Measurements from ENCODE around the gene ACTL7B. TPM values are rescaled to one million over a fixed set of nuclear protein-coding genes. Genes with fewer than 3 reads are reported as not detected.

The ACTL7B gene
- total RNA-seq, 1 experiment from 2014 or later = not detected

GRCh38 chr9:108882052-108882888 lies 26.5 kb upstream of the ACTL7B start:
- no peaks in the 10 kb centered on the region for H3K9me2 ChIP-seq (ENCODE audit: insufficient read depth)
- H2AFZ ChIP-seq = no peak overlapping the region
- intact Hi-C loops (cut with micrococcal nuclease; ENCODE audit: unreplicated experiment) = no loop called here
- TF ChIP-seq EZH2 (IDR thresholded peaks at IDR 0.05; ENCODE audit: low read depth) = no peak
- TF ChIP-seq CTCF (conservative IDR thresholded peaks at IDR 0.05) = no peak
- no peak overlapping the region for H3K27ac ChIP-seq
- BruUV-seq (replicated peaks) = no TSS peak
- no peak for DNase-seq
- no peak overlapping the region for H3K4me2 ChIP-seq
- peaks cover 15% of the 10 kb centered on the region for H3K36me3 ChIP-seq (ENCODE audit: low read depth)
- peaks cover 9% of the 10 kb centered on the region for H3K4me1 ChIP-seq (replicated peaks; ENCODE audit: insufficient read depth)
- no peak overlapping the region for H3K4me3 ChIP-seq
- H4K20me1 ChIP-seq (ENCODE audit: insufficient read depth) = no peaks in the 10 kb centered on the region
- ChIA-PET CTCF (no interaction called here), POLR2A (ENCODE audit: unreplicated experiment) (no interaction called here)
- H3F3A ChIP-seq (ENCODE audit: insufficient read depth, low read depth) = peaks cover 11% of the 10 kb centered on the region; the same call in 1 of the 2 replicates
- H3K27me3 ChIP-seq (ENCODE audit: insufficient read depth, low read depth) = no peaks in the 10 kb centered on the region
- H3K9me3 ChIP-seq (ENCODE audit: insufficient read depth, low read depth) = no peaks in the 10 kb centered on the region
- H3K79me2 ChIP-seq (ENCODE audit: low read depth) = no peaks in the 10 kb centered on the region

GRCh38 chr9:108880738-108881316 lies 25.0 kb upstream of the ACTL7B start:
- no peak for TF ChIP-seq EZH2 (IDR thresholded peaks at IDR 0.05; ENCODE audit: low read depth)
- no peak for TF ChIP-seq CTCF (conservative IDR thresholded peaks at IDR 0.05)
- Histone ChIP-seq H3K79me2 (ENCODE audit: low read depth) (no peaks in the 10 kb centered on the region), H3F3A (ENCODE audit: insufficient read depth, low read depth) (peaks cover 3% of the 10 kb centered on the region; the same call in 1 of the 2 replicates), H3K4me1 (replicated peaks; ENCODE audit: insufficient read depth) (peaks cover 2% of the 10 kb centered on the region), H3K27ac (no peak overlapping the region), H2AFZ (no peak overlapping the region), H3K4me2 (no peak overlapping the region), H3K27me3 (ENCODE audit: insufficient read depth, low read depth) (no peaks in the 10 kb centered on the region), H4K20me1 (ENCODE audit: insufficient read depth) (no peaks in the 10 kb centered on the region), H3K36me3 (ENCODE audit: low read depth) (peaks cover 15% of the 10 kb centered on the region), H3K9me3 (ENCODE audit: insufficient read depth, low read depth) (no peaks in the 10 kb centered on the region), H3K9me2 (ENCODE audit: insufficient read depth) (no peaks in the 10 kb centered on the region), H3K4me3 (no peak overlapping the region)
- no peak for DNase-seq
- ChIA-PET CTCF (no interaction called here), POLR2A (ENCODE audit: unreplicated experiment) (no interaction called here)
- BruUV-seq (replicated peaks) = no TSS peak
- intact Hi-C loops (cut with micrococcal nuclease; ENCODE audit: unreplicated experiment) = no loop called here

- POLR2A ChIA-PET (ENCODE audit: unreplicated experiment) = no interaction called here
- no peak overlapping the region for H3K4me2 ChIP-seq
- intact Hi-C loops (cut with micrococcal nuclease; ENCODE audit: unreplicated experiment) = no loop called here
- BruUV-seq (replicated peaks) = no TSS peak
- no peak overlapping the region for H2AFZ ChIP-seq
- DNase-seq = no peak
- no peaks in the 10 kb centered on the region for H4K20me1 ChIP-seq (ENCODE audit: insufficient read depth)
- H3F3A ChIP-seq (ENCODE audit: insufficient read depth, low read depth) = no peaks in the 10 kb centered on the region
- H3K36me3 ChIP-seq (ENCODE audit: low read depth) = peaks cover 25% of the 10 kb centered on the region
- H3K4me3 ChIP-seq = no peak overlapping the region
- H3K27ac ChIP-seq = no peak overlapping the region
- no peaks in the 10 kb centered on the region for H3K9me2 ChIP-seq (ENCODE audit: insufficient read depth)
- no peaks in the 10 kb centered on the region for H3K27me3 ChIP-seq (ENCODE audit: insufficient read depth, low read depth)
- no peaks in the 10 kb centered on the region for H3K4me1 ChIP-seq (replicated peaks; ENCODE audit: insufficient read depth)
- H3K79me2 ChIP-seq (ENCODE audit: low read depth) = no peaks in the 10 kb centered on the region
- no peaks in the 10 kb centered on the region for H3K9me3 ChIP-seq (ENCODE audit: insufficient read depth, low read depth)
- CTCF ChIA-PET = no interaction called here
- TF ChIP-seq EZH2 (IDR thresholded peaks at IDR 0.05; ENCODE audit: low read depth) (no peak), CTCF (conservative IDR thresholded peaks at IDR 0.05) (no peak)
These were observed 21.7 kb upstream of the ACTL7B start for GRCh38 chr9:108877524-108877923.
